Mammary epithelial cell (primary cell): ENCODE measurements around the gene HOGA1.
A peak's percentile ranks its signal among the peaks of the same experiment; 100 is the strongest.

Source experiments
- EZH2 ChIP-seq: IDR thresholded peaks from 2 replicates; pipeline ENCODE4 v1.6.1; 2012; ENCODE audit warnings: low read length, inconsistent platforms, borderline replicate concordance
- TF ChIP-seq, protein P1 (sequence below), 2 donors: IDR thresholded peaks in 1 of 2; conservative IDR thresholded peaks in 1 of 2; 2 replicates each; pipeline ENCODE4 v1.5.1; 2011 to 2012; ENCODE audit warnings: inconsistent platforms in 2 of 2, low read length in 2 of 2, mild to moderate bottlenecking in 2 of 2, control low read depth in 1 of 2, low read depth in 1 of 2; ENCODE audit not compliant: insufficient read depth in 1 of 2; ENCODE audit errors: extremely low read depth in 1 of 2

DNA sequence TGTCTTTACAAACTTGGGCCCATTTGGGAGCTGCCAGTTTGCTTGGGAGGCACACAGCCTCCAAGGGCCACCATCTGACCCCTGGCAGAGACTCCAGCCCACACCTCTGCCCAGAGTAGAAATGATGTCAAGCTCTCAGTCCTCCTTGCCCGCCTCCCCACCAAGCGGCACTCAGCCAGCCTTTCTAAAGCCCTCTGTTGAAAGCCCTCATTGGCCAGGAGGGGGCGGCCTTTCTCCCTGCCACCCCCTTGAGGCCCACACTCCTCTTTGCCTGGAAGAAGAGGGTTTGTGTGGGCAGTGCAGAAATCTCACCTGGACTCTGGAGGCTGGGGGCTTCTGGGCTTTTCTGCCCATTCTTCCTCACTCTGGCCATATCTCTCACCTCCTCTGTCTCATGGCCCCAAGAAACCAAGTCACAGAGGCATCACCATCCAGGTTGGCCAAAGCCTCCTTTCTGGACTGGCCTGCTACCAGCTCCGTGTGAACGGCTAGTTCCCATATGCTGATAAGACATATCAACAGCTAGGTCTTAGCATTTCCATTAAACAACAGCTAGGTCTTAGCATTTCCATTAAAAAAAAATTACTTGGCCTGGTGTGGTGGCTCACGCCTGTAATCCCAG is 49.3 kb upstream of the HOGA1 start:
- TF ChIP-seq, protein P1, sequence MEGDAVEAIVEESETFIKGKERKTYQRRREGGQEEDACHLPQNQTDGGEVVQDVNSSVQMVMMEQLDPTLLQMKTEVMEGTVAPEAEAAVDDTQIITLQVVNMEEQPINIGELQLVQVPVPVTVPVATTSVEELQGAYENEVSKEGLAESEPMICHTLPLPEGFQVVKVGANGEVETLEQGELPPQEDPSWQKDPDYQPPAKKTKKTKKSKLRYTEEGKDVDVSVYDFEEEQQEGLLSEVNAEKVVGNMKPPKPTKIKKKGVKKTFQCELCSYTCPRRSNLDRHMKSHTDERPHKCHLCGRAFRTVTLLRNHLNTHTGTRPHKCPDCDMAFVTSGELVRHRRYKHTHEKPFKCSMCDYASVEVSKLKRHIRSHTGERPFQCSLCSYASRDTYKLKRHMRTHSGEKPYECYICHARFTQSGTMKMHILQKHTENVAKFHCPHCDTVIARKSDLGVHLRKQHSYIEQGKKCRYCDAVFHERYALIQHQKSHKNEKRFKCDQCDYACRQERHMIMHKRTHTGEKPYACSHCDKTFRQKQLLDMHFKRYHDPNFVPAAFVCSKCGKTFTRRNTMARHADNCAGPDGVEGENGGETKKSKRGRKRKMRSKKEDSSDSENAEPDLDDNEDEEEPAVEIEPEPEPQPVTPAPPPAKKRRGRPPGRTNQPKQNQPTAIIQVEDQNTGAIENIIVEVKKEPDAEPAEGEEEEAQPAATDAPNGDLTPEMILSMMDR (conservative IDR thresholded peaks at IDR 0.05 in 1 of 2, IDR thresholded peaks at IDR 0.05 in 1 of 2; ENCODE audit: extremely low read depth in 1 of 2, insufficient read depth in 1 of 2, low read depth in 1 of 2, low read length in 2 of 2): peak; percentile 45 to 73
- no peak for TF ChIP-seq EZH2
